ENCODE results near the gene ARL15.

Gene ARL15

DNA sequence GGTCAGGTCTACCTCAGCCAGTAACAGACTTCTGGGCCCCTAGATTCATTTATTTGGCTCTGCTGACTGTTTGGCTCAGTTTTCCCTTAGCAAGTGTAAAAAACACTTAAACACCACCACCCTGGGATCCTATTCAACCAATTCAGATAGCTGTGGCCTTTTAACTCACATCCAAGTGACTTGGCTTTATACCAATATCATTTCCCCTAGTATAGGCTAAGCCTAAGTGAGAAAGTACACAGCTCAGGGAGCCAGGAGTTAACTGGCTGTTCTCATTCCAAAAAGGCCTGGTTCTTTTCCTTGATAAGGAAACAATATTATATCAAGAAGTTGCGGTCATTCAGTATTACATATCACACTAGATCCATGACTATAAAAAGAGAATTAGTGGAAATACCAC is 163.5 kb downstream of the ARL15 start:
- no peak for DNase-seq

DNA sequence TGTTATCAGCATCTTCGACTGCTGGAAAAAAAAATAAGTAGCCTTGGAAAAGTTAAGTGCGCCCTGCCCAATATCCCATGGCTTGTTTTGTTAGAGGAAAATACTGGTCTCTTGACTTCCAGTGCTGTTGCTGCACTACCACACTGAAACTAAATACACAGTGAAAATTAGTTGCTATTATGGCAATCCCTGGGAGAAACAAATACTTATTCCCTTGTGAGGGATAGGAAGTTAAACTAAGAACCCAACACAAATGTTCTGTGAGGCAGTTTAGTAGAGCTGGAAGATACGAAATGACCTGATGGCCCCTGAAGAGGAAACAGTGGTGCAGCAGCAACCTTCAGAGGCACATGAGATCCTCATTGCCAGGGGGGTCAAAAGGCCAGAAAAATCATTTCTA is 164.0 kb downstream of the ARL15 start:
- no peak for DNase-seq

DNA sequence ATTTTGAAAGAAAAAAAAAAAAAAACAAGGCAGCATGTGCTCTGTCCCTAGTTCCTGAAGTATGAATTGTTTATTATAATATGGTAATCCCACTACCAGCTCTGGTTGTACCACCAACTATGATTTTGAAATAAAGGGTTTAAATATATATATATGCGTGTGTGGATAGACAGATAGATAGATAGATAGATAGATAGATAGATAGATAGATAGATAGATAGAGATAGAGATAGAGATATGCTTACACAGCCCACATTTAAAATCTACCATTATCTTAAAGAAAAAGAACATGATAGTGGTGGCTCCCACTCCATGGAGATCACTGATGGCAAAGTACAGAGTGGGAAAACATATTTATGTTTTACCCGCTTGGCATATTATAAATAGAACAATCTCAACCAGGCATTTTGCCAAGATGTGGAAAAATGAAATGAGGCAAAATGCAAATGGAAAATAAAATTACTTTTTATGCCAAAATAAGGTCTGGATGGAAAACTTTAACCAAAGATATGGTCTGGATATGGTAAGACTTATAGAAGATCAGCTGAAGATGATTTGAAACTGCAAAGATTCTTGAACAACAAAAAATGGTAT is 170.0 kb downstream of the ARL15 start:
- no peak for DNase-seq

DNA sequence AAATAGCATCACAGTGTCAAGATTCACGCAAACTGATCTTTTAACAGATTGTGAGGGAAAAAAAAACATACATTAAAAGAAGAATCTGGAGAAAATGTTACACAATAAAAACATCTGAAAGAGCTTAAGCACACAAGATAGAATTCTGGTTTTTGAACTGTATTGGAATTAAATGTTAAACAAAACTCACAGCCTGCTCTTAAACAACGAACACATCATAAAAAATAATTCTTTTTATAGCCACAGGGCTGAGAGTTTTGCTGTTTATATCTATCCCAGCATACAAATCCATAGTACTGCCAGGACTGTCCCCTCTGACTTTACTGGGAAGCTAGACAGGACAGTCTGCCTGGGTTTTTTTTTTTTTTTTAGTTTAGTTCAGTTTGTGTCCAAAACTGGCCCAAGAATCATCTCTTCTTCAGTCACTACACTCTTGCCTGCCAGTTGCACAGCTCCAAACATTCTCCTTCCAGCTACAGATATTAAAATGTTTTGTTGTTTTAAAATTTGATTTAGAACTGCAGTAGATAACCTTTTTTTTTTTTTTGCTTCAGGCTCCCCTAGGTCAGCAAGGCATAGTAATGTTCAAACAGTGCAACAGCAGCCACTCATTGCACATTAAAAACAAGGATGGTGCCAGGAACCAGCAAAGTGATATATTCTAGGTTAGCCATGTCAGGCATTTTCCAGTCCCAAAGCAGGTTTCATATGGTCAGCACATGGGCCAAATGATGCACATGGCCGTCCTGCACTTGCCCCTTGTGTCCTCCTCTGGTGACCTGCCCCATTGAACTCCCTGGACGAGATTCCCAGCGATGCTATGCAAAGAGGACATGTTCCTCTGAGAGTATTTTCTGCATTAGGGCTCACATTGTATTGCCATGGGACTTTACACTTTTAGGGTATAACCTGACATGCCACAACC is 173.6 kb downstream of the ARL15 start:
- no peak for DNase-seq

DNA sequence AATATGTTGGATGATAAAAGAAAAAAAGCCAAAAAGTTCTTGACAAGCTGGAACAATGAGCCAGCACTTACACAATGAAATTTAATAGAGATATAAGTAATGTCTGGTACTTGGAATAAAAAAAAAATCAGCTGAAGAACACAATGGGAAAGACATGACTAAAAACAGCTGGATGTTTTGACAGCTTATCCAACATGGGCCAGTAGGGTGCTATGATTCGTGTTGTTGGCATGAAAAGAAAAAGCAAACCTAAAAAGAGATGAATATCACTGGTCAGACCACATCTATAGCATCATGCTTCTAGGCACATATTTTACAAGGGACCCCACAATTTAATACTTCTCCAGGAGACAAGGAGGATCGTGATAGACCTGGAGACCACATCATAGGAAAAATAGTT is 175.3 kb downstream of the ARL15 start:
- DNase-seq, result no peak

DNA sequence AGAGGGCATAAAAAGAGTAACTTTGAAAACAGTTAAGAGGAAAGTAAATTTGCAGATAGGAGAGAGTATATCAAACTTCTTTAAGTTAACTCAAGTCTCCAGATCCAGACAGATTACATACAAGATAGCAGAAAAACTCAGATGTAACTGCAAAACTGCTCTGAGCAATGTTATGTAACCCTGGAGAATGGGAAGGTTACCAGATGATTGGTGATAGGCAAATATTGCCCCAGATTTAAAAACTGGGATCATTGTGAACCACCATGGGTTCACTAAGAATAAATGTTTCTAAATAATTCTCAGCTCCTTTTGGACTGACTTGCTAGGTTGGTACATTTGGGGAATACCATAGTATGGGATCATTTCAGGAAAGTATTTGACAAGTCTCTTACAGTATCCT is 176.5 kb downstream of the ARL15 start:
- no peak for DNase-seq

DNA sequence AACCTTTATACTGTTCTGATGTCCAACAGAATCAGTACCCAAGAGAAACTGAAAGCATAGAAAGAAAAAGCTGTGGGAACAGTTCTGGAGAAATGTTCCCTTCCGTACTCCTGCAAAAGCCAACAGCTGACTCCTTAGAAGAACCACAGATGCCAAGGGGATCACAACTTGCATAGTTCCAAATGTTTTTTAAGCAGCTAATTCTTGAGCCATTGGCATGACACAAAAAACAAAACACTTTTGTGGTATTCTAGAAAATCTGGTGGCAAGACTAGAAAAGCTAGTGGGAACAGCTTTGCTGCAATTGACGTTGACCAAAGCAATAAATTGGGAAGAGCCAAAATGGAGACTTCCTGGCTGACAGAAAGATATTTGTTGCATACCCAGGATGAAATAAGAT is 189.9 kb downstream of the ARL15 start:
- DNase-seq, result no peak

DNA sequence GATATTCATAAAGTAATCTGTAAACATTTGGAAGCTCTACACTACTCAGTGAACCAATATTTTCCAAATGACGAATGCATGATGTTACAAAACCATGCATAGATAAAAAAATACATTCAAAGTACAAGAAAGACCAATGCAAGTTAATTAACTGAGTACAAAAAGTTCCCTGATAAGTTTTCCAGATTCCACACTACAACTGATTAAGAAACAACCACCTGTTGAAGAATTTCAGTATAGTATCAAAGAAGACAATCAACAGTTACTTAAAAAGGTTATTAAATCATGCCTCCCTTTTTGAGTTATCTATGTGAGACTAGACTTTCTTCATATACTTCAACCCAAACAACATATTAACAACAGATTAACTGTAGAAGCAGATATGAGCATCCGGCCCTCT is 192.4 kb downstream of the ARL15 start:
- no peak for DNase-seq

DNA sequence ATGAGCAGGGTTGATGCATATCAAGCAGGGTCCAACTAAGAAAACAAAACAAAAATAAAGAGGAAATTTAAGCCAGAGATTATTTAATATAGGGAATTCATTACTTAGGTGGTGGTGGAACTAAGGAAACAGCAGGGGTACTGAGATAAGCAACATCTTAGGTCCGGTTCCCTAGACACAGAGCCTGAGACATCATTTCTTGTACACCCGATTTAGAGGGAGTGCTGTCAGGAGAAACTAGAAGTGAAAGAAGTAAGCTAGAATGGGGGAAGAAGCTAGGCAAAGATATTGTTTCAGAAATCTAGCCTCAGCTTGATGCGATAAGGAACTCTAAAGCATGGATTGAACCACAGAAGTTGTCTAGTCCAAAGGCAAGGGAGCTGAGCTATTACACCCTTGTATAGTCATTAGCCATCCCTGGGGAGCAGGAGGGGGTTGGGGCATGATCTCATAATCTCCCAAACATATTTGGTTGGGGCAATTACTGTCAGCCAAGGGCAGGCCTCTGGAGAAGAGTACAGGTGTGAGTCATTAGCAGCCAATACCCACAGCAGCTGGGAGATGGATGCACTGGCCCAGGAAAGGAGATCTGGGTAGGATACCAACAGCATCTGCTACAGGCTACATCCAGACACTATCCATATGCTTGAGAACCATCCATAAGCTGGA is 194.5 kb downstream of the ARL15 start:
- no peak for DNase-seq

DNA sequence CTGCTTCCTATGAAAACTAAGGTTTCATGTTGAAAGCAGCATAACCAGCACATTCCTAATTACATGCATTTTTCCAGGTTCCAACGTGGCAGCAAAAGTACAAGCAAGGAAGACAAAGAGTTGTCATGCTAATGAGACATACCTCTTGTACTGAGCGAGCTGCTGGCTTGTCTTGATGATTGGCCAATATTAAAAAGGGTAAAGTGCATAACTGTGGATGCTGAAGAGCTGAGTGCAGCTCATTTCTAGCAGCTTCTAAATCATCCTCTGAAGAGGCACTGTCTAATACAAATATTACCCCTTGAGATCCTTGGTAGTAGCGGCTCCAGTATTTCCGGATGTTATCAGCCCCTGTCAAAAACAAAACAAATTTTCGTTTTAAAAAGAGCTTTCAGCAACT is 197.3 kb downstream of the ARL15 start:
- no peak for DNase-seq

DNA sequence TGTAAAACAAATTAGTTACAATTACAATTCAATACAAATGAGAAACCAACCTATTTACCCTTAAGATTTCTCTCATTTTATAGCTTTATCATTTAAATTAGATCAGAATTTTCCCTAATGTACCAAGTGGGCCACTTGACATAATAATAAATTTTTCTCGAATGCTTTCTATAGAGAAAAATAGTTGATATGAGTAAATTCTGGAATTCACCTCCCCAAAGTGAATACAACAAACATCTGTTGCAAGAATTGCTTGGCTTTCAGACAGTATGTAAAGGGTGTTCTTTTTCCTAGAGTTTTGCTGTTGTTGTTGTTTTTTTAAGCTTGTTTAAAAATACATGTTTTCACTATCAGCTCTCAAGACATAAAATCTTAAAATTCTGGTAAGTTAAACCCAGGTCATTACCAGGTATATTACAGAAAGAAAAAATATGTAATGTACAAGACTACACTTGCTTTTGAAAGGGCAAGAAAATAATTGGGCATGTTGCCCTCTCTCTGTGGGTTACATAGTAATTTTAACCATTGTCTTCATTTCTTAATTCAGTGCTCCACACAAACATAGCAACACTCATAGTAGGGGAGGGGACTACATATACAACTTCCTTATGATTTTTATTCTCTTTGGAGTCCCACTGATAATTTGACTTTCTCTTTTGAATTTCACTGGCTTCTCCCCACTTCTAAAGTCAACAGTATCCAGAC is 200.6 kb downstream of the ARL15 start:
- no peak for DNase-seq

DNA sequence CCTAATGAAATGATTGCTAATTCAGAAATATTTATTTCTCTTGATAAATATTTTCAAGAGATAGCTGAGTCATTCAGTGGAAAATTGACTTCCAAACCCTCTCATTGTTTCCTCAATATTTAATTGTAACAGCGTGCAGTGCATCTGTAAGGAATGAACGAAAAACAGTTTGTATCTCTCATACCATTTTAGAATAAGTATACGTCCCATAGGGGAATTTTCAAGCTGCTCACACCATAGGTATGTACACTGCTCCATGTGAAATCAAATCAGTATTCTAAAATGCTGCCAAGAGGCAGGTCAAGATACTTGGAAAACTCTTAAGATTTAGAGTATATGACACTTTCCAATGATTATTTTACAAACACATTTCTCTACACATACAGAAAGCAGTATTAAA is 202.2 kb downstream of the ARL15 start:
- DNase-seq, result no peak

DNA sequence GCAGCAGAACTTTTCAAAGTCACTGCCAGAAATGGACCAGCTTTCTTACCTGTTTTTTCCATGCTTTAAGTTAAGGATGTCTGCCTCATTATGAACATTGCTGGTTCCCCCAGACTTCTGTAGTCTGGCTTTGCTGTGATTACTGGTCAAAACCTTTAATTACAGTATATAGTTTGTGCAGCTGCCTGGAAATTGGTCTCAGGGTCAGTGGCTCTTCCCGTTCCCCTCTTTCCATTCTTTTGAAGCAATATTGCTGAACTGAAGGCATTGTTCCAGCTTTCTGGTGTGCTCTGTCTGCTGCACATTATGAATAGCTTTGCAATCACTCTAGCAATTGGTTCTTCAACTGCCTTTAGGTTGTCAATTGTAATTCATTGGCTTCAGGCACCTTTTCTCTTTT is 206.5 kb downstream of the ARL15 start:
- no peak for DNase-seq

DNA sequence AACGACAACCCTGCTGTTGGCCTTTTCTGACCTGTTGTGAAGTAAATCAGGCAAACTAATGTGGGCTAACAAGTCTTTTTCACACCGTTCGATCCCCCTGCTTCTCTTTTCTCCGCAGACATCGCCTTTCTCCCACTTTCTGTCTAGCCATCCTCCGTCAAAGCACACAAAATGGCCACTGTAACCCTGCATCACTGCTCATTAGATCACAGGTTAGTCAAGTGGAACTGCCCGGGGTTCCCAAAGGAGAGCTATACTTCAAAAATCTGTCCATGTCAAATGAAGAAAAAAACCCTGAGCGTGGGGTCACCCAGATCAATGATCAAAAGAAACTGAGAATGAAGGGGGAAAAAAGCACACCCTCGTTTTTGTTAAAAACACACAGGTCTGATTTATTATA is 212.1 kb downstream of the ARL15 start:
- DNase-seq, result no peak

DNA sequence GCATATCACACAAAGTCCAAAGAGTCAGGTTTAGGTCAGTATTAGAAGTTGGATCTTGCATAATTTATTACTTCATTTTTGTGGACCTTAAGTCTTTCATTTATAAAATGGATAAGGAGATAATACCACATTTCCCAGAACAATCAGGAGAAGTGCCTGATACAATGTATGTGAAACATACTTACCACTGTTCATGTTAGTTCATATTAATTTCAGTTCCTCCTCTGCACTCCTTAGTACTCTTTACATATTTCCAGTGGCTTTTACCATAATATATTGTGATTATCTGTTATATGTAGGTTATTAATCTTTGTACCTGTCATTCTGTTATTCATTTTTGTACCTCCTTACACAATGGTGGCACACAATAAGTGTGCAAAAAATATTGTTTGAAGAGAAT is 214.4 kb downstream of the ARL15 start:
- no peak for DNase-seq

DNA sequence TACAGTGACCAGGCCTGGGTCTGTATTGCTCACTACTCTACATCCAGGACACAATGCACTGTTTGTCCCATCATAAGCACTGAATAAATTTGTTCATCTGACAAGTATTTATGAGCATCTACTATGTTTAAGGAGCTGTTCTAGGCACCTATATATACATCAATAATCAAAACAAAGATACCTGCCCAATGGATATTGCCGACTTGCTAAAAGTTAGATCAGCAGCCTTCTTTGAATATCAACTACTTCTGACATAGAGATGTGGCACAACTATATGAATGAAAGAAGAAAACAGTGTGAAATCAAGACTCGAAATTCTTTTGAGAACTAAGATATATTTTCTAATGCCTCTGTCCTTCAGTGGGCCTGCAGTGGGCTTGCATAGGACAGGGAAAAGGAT is 215.7 kb downstream of the ARL15 start:
- DNase-seq, result no peak

DNA sequence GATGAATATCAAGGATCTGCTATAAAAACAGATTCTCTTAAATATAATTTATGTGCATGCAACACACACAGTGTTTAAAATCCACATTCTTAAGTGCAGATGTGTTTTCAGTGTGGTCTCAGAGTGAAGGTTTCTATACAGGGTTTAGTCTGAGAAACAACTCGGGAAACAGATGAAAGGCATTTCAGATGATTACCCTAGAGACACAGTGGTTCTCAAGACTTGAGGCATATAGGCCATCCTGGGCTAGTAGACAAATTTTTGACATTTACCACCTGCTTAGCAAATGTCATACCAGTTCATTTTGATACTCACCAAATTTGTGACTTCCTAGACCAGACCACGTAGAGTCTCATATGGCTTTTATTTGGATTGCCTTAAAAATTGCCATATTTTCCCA is 216.5 kb downstream of the ARL15 start:
- DNase-seq, result no peak

DNA sequence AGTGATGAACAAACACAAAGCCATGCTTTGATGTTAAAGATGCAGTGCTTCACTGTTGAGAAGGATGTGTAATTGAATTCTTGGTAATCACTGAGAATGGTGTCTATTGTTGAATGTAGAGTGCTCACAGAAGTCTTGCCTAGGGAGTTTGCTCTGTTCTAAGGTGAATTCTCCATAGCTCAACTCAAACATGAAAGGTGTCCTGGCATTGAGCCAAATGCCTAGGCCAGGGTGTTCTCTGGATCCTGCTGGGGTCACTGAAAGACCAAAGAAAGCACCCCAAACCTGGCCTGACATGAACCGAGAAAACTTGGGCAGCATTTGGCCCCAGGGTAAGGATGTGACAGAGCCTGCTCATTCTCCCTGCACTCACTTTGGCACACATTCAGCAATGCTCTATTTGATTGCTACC is 217.3 kb downstream of the ARL15 start:
- no peak for DNase-seq

DNA sequence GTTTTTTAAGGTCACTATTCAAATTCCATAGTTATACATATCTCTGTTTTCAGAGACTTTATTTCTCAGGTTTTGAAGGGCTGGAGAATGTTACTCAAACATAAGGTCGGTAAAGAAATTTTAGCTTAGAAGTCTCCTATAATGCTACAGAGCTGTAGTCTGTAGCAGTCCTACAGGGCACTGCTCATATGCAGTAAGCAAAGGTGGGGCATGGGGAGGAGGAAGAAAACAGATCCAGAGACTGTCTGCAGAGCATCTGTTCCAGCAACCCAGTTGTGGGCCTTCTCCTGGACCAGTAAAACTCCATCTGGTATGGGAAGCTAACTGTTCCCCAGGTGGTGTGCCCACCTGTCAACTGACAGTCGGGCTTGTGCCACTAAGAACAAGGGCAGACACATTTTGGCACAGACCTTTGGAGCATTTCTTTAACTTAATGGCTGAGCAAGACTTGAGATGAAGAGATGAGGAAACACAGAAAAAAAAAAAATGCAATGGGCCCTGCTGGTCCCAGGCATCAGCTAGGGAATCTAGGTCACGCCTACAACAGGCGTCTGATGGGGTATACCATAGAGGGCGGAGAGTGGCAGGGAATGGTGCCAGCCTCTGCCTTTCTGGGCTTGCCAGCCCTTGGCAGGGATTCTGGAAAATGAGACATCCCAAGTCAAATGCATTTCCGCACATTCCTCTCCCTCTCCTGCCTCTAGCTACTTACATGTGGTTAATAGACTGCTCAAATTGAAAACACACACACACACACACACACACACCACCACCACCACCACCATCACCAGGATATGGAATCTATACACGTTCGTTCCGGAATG is 218.9 kb downstream of the ARL15 start:
- no peak for DNase-seq

DNA sequence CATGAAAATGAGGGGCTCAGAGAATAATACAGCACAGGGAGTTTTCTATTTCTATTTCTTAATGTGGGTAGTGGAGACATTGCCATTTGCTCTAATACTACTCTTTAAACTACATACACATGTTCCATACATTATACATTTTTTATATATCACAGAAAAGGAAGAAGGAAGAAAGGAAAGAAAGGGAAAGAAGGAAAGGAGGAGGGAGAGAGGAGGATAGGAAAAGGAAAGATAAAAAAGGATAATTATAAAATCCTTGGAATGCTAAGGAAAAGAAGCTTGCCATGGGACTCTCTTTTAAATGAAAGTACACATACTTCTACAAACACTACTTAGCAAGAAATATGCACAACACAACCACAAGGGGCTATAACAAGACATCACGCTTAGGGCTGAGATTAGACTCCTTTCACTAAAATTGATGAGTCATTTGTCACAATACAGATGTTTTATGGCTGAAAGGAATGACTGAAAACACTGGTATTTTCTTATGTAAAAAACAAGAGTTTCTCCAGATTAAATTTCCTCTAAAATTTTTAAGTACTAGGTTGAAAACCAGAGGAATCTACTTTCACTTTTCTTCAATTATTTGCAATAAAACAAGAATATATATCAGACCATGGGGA is 219.8 kb downstream of the ARL15 start:
- no peak for DNase-seq

DNA sequence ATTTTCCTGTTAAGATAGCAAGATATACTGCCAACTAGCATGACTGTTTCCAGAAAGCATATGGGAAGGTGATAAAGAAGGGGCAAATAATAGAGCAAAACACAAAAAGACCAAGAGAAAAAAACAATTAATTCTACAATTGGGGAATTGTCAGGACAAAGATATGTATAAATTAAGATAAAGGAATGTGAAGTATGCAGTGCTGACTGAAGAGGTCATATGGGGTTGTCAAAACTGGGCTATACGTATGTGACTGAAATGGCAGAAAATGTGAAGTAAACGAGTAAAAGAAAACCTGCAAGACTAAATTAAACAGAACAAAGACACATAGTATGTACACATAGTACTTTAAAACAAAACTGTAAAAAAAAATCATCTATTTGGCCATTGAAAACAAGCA is 222.3 kb downstream of the ARL15 start:
- no peak for DNase-seq

DNA sequence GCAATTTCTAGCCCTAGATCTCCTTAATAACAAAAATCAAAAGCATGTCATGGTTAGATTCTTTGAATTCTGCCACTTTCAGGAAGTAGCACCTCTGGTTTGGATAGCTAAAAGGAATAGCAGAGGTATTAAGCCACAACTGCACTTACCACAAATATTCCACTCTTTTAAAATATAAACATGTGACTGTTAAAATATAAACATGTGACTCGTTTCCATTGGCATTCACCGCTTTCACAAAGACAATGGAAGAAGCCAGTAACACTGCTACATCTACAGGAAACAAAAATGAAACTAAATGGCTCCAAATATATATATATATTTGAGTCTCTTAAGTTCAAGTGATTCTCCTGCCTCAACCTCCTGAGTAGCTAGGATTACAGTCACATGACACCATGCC is 222.9 kb downstream of the ARL15 start:
- DNase-seq, result no peak
